Vagina (tissue), 2 donors: ENCODE measurements around the gene MDFI. TPM values are rescaled to one million over a fixed set of nuclear protein-coding genes. Genes with fewer than 3 reads are reported as not detected.

Source experiments
- DNase-seq, 2 donors: peaks; one replicate each; pipeline ENCODE4 v3.0.0-alpha.2; 2017; ENCODE audit errors: extremely low spot score in 2 of 2
- H3K27ac ChIP-seq: fragments of 200-600 bp; sonication (generic); one replicate; pipeline ENCODE4 v1.5.1; 2019
- H3K27me3 ChIP-seq: fragments of 200-600 bp; sonication (generic); one replicate; pipeline ENCODE4 v1.5.1; 2019
- H3K36me3 ChIP-seq, 2 donors: fragments of 200-600 bp; sonication (generic); one replicate each; pipeline ENCODE4 v1.5.1; 2017 to 2019
- H3K4me1 ChIP-seq: fragments of 200-600 bp; sonication (generic); one replicate; pipeline ENCODE4 v1.5.1; 2019
- H3K4me3 ChIP-seq, 2 donors: fragments of 200-600 bp; sonication (generic); 1 replicate in 1 of 2; 2 replicates in 1 of 2; pipeline ENCODE4 v1.5.1; 2016 to 2019
- H3K9me3 ChIP-seq: fragments of 200-600 bp; sonication (generic); one replicate; pipeline ENCODE4 v1.5.1; 2019
- POLR2A ChIP-seq, 2 donors: fragments of 450-650 bp; IDR thresholded peaks; one replicate each; pipeline ENCODE4 v1.6.1; 2017; ENCODE audit warnings: antibody characterized with exemption in 2 of 2, mild to moderate bottlenecking in 2 of 2, moderate library complexity in 2 of 2
- POLR2AphosphoS5 ChIP-seq, 2 donors: sonication (generic); formaldehyde crosslinking; IDR thresholded peaks; one replicate each; pipeline ENCODE4 v1.9.0; 2017; ENCODE audit warnings: antibody characterized with exemption in 2 of 2, mild to moderate bottlenecking in 2 of 2, low read depth in 1 of 2; ENCODE audit not compliant: insufficient read depth in 1 of 2
- intact Hi-C: fragments of 100-400 bp; cut with DNase I; formaldehyde crosslinking; loops from one replicate; pipeline ENCODE4 v1.15.1; 2023
- total RNA-seq: library from RNA; depleted of rRNA; stranded (reverse); fragments of >200 nt; gene quantifications from one replicate; pipeline ENCODE4 v1.2.3, GENCODE V29; 2016
- TF ChIP-seq, protein P1 (sequence below), 3 experiments: fragments of 450-650 bp in 2 of 3; fragments of 200-600 bp in 1 of 3; sonication (generic) in 1 of 3; IDR thresholded peaks; one replicate each; pipeline ENCODE4 v1.5.1; 2017 to 2019; ENCODE audit warnings: antibody characterized with exemption in 3 of 3, mild to moderate bottlenecking in 2 of 3, moderate library complexity in 2 of 3

MDFI gene
- total RNA-seq, 1 donor from 2014 or later: 37.3 TPM

DNA sequence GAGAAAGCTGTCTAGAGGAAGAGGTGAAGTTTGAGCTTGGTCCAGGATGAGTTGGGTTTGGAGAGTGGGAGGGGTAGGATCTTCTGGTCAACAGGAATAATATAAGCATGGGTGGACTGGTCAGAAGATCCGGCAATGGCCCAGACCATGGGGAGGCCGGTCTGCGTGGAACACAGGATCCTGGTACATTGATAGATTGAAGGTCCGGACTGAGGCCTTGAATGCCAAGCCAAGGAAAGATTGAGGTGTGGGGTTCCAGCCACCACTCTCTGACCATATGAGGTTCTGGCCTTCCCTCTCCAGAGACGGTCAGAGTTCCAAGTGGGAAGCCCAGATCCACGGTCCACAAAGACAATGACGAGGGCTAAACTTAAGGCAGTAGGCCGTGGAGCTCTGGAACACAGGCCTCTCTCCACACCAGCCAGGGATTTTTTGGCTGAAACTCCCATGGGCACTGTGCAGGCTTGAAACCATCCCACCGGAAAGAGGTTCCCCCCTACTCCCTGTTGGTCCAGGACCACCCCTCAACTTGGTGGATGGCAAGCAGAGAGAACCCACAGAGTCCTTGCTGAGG is 3.2 kb downstream of the MDFI start:
- DNase-seq: no peak
- no peaks in the 10 kb centered on the region for H3K27me3 ChIP-seq
- H3K9me3 ChIP-seq: no peaks in the 10 kb centered on the region
- H3K4me1 ChIP-seq: peaks cover 31% of the 10 kb centered on the region
- H3K36me3 ChIP-seq: no peaks in the 10 kb centered on the region
- H3K4me3 ChIP-seq: no peak overlapping the region
- H3K27ac ChIP-seq: no peak overlapping the region
- intact Hi-C loops: no loop called here
- TF ChIP-seq POLR2AphosphoS5 (IDR thresholded peaks at IDR 0.05; ENCODE audit: insufficient read depth in 1 of 2, low read depth in 1 of 2): no peak
- TF ChIP-seq POLR2A (IDR thresholded peaks at IDR 0.05): no peak
- TF ChIP-seq, protein P1, sequence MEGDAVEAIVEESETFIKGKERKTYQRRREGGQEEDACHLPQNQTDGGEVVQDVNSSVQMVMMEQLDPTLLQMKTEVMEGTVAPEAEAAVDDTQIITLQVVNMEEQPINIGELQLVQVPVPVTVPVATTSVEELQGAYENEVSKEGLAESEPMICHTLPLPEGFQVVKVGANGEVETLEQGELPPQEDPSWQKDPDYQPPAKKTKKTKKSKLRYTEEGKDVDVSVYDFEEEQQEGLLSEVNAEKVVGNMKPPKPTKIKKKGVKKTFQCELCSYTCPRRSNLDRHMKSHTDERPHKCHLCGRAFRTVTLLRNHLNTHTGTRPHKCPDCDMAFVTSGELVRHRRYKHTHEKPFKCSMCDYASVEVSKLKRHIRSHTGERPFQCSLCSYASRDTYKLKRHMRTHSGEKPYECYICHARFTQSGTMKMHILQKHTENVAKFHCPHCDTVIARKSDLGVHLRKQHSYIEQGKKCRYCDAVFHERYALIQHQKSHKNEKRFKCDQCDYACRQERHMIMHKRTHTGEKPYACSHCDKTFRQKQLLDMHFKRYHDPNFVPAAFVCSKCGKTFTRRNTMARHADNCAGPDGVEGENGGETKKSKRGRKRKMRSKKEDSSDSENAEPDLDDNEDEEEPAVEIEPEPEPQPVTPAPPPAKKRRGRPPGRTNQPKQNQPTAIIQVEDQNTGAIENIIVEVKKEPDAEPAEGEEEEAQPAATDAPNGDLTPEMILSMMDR (IDR thresholded peaks at IDR 0.05): no peak

DNA sequence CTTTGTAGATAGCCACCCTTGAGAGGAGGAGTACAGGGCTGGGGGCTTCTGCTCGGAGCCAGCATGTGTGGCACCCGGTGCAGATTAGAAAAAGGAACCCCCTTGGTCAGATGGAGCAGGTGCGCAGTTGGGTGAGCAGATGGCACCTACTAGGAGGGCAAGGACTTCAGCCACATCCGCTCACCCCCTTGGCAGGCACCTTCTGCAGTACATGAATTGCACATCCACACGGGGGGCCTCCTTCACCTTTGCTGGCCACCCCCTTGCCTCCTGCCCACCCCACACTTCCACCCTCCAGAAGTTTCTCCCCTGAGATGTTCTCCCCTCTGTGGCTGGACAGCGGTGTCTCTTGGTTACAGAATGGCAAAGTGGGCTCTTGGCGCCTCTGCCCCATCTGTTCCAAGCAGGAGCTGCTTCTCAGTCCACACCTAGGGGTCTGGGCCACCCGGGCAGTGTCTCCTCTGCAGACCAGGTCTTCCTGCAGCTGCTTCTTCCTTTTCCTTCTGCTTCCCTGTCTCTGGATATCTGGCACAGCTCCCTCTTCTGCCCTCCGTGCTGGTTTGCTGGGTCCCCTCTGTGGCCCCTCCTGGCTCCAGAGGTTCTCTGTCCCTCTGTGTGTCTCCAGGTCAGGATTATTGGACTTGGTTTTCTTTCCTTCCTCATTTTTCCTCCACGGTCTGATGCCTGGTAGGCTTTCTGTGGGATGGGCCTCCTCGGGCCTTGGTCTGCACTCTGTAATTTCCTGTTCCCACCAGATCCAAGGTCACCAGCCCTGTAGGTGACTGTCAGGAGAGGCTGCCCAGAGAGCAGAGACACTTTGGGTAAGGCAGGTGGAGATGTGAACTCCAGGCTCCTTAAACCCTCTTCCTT is 4.1 kb downstream of the MDFI start:
- TF ChIP-seq, protein P1 (IDR thresholded peaks at IDR 0.05): no peak
- TF ChIP-seq POLR2AphosphoS5 (IDR thresholded peaks at IDR 0.05; ENCODE audit: insufficient read depth in 1 of 2, low read depth in 1 of 2) (no peak), POLR2A (IDR thresholded peaks at IDR 0.05) (no peak)
- no peak for DNase-seq
- Histone ChIP-seq H3K9me3 (no peaks in the 10 kb centered on the region), H3K36me3 (no peaks in the 10 kb centered on the region), H3K4me3 (no peak overlapping the region), H3K4me1 (peaks cover 25% of the 10 kb centered on the region), H3K27me3 (no peaks in the 10 kb centered on the region), H3K27ac (no peak overlapping the region)
- intact Hi-C loops: no loop called here

DNA sequence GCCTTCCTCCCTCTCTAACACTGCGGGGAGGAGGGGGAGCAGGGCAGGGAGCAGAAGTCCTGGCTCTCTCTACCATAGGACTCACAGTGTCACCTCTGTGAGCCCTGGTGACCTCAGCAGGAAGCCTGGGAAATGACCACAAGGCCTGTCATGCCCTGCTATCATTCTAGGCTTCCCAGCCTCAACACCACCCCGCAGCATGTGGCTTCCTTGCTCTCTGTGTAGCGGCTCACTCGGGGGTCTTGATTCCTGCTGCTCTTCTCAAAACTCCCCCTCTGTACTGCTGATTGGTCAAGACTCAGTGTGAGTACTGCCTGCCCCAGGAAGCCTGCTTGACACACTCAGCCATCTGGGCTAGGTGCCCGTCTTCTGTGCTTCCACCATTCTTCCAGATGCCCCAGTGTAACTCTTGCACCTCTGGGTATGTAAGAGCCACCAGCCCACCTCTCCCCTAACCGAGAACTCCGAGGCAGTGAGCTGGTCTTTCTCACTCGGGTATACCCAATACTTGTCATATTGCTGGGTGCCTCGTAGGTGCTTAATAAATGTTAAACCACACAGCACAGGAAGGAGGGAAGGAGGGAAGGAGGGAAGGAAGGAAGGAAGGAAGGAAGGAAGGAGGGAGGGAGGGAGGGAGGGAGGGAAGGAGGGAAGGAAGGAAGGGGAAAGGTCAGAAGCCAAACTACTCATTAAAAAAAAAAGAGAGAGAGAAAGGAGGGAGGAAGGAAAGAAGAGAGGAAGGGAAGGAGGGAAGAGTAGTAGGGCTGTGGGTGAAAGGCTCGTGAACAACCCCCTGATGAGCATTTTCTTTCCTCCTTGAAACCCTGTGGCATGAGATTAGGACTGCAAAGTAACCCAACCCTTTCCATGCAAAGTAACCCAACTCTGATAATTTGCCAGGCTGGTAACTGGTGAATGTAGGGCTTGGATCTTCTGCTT is 5.0 kb downstream of the MDFI start:
- H3K27ac ChIP-seq: no peak overlapping the region
- no peak for DNase-seq
- H3K9me3 ChIP-seq: no peaks in the 10 kb centered on the region
- no peak for TF ChIP-seq POLR2AphosphoS5 (IDR thresholded peaks at IDR 0.05; ENCODE audit: insufficient read depth in 1 of 2, low read depth in 1 of 2)
- no peak for TF ChIP-seq POLR2A (IDR thresholded peaks at IDR 0.05)
- TF ChIP-seq, protein P1 (IDR thresholded peaks at IDR 0.05): no peak
- H3K27me3 ChIP-seq: no peaks in the 10 kb centered on the region
- H3K4me1 ChIP-seq: peaks cover 16% of the 10 kb centered on the region
- intact Hi-C loops: no loop called here
- H3K36me3 ChIP-seq: no peaks in the 10 kb centered on the region
- H3K4me3 ChIP-seq: no peak overlapping the region

DNA sequence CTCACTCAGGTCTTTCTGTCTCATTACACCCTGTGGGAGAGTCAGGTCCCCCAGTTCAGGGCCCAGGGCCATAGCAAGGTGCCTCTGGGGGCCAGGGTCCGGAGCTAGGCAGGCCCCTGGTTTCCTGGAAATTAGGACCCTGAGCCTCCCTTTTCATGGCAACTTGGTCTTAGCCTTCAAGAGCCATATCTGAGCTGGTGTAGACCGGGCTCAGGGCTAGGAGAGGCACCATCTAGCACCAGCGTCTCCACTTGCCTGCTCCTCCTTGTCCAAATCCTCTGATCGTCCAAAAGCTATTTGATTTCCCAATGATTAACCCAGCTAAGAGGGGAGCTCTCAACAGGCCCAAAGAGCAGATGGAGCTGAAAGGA is 5.6 kb downstream of the MDFI start:
- Histone ChIP-seq H3K4me1 (peaks cover 15% of the 10 kb centered on the region), H3K27me3 (no peaks in the 10 kb centered on the region), H3K27ac (no peak overlapping the region), H3K36me3 (no peaks in the 10 kb centered on the region), H3K4me3 (no peak overlapping the region), H3K9me3 (no peaks in the 10 kb centered on the region)
- no peak for DNase-seq
- TF ChIP-seq, protein P1 (IDR thresholded peaks at IDR 0.05): no peak
- no peak for TF ChIP-seq POLR2AphosphoS5 (IDR thresholded peaks at IDR 0.05; ENCODE audit: insufficient read depth in 1 of 2, low read depth in 1 of 2)
- no peak for TF ChIP-seq POLR2A (IDR thresholded peaks at IDR 0.05)
- intact Hi-C loops: no loop called here
